Colonic mucosa (tissue), 4 donors: Measurements from ENCODE around the gene MTA1. TPM values are rescaled to one million over a fixed set of nuclear protein-coding genes. Genes with fewer than 3 reads are reported as not detected.

ENCODE experiments used
- DNase-seq: peaks from one replicate; pipeline ENCODE4 v3.0.0-alpha.2; 2020
- H3K27ac ChIP-seq: fragments of 200-600 bp; one replicate; pipeline ENCODE4 v1.8.0; 2021
- H3K27me3 ChIP-seq: fragments of 200-600 bp; one replicate; pipeline ENCODE4 v1.8.0; 2021
- H3K36me3 ChIP-seq: fragments of 200-600 bp; one replicate; pipeline ENCODE4 v1.8.0; 2021
- H3K4me1 ChIP-seq: fragments of 200-600 bp; one replicate; pipeline ENCODE4 v1.8.0; 2021; ENCODE audit warnings: mild to moderate bottlenecking
- H3K4me3 ChIP-seq: fragments of 200-600 bp; one replicate; pipeline ENCODE4 v1.8.0; 2021
- H3K9ac ChIP-seq, 2 donors: one replicate each; pipeline ENCODE4 v1.7.0; 2013; ENCODE audit warnings: control low read depth in 2 of 2, low read depth in 2 of 2, low read length in 2 of 2
- H3K9me3 ChIP-seq: fragments of 200-600 bp; one replicate; pipeline ENCODE4 v1.8.0; 2021
- CTCF ChIP-seq: fragments of 200-600 bp; IDR thresholded peaks from one replicate; pipeline ENCODE4 v1.8.0; 2022; ENCODE audit warnings: antibody characterized with exemption, mild to moderate bottlenecking
- intact Hi-C: fragments of 100-400 bp; cut with DNase I; formaldehyde crosslinking; loops from one replicate; pipeline ENCODE4 v1.14.1; 2022
- total RNA-seq, 2 donors: library from RNA; stranded (reverse); fragmentation: NEBNext Ultra II Directional in 1 of 2; extraction: Animal tissue kit (Norgen Biotek cat#: 25700) in 1 of 2; gene quantifications; one replicate each; pipeline ENCODE4 v1.2.1, GENCODE V29; 2021
- donor health status: healthy.
- donor health status: DM: no; HTN: no; CAD: no.
- donor health status: DM: no; HTN: no; CAD: no.

Gene MTA1
- total RNA-seq: 10 to 100 TPM; 47.0 to 90.2 TPM

GRCh38 chr14:105419195-105420091, at the start of gene MTA1:
TSS of gene MTA1 (plus strand) at chr14:105419827. CDS start at chr14:105420036, 209 bp downstream.
- peak within 1 kb of the TSS; percentile 79 for H3K9ac ChIP-seq
- H3K27ac ChIP-seq: peak within 1 kb of the TSS; percentile 27
- H3K4me3 ChIP-seq: peak within 1 kb of the TSS; percentile 71
- H3K9me3 ChIP-seq: no peaks in the 10 kb centered on the region
- DNase-seq: peak; percentile 65
- no peak for TF ChIP-seq CTCF
- intact Hi-C loops: no loop called here
- H3K36me3 ChIP-seq: no peaks in the 10 kb centered on the region
- no peaks in the 10 kb centered on the region for H3K27me3 ChIP-seq
- peaks cover 16% of the 10 kb centered on the region for H3K4me1 ChIP-seq

- intact Hi-C loops: loop anchor here (5.0 kb wide), 3 partner anchors 73 to 153 kb away; partner anchors contain the start of genes CRIP1 and TMEM121
These were observed 45.2 kb upstream of the MTA1 start for GRCh38 chr14:105374389-105374788.

GRCh38 chr14:105375635-105376057, 44.0 kb upstream of the MTA1 start:
- H3K4me1 ChIP-seq: no peaks in the 10 kb centered on the region
- no peak overlapping the region for H3K4me3 ChIP-seq
- TF ChIP-seq CTCF: no peak
- H3K9ac ChIP-seq: no peak overlapping the region
- no peaks in the 10 kb centered on the region for H3K27me3 ChIP-seq
- no peaks in the 10 kb centered on the region for H3K36me3 ChIP-seq
- intact Hi-C loops: no loop called here
- H3K9me3 ChIP-seq: no peaks in the 10 kb centered on the region
- H3K27ac ChIP-seq: no peak overlapping the region
- no peak for DNase-seq

More at GRCh38 chr14:105374389-105374788, 45.2 kb upstream of the MTA1 start:
- no peak for DNase-seq
- H3K9me3 ChIP-seq: no peaks in the 10 kb centered on the region
- no peaks in the 10 kb centered on the region for H3K4me1 ChIP-seq
- H3K4me3 ChIP-seq: no peak overlapping the region
- no peak overlapping the region for H3K27ac ChIP-seq
- H3K9ac ChIP-seq: no peak overlapping the region
- no peak for TF ChIP-seq CTCF
- no peaks in the 10 kb centered on the region for H3K27me3 ChIP-seq
- H3K36me3 ChIP-seq: no peaks in the 10 kb centered on the region

- intact Hi-C loops: no loop called here
- TF ChIP-seq CTCF: no peak
- H3K36me3 ChIP-seq: no peaks in the 10 kb centered on the region
- H3K9me3 ChIP-seq: no peaks in the 10 kb centered on the region
- no peak overlapping the region for H3K9ac ChIP-seq
- H3K4me1 ChIP-seq: no peaks in the 10 kb centered on the region
- no peaks in the 10 kb centered on the region for H3K27me3 ChIP-seq
- H3K27ac ChIP-seq: no peak overlapping the region
- DNase-seq: no peak
- H3K4me3 ChIP-seq: no peak overlapping the region
These were observed 42.8 kb upstream of the MTA1 start for GRCh38 chr14:105376521-105377440.

GRCh38 chr14:105377555-105378182, 42.0 kb upstream of the MTA1 start:
- Histone ChIP-seq H3K9me3 (no peaks in the 10 kb centered on the region), H3K4me1 (no peaks in the 10 kb centered on the region), H3K9ac (no peak overlapping the region), H3K4me3 (no peak overlapping the region), H3K27ac (no peak overlapping the region), H3K36me3 (no peaks in the 10 kb centered on the region), H3K27me3 (no peaks in the 10 kb centered on the region)
- TF ChIP-seq CTCF: no peak
- DNase-seq: no peak
- intact Hi-C loops: no loop called here
